GM21529 (cell line): Measurements from ENCODE around the gene ERBB4.
"Not testable (repeated sequence)": the region's sequence is repeated elsewhere in the genome, so short reads cannot be mapped to it uniquely, and the experiment has no call there.

Experiments
- ATAC-seq: cut with Tn5 transposase; IDR thresholded peaks from one replicate; pipeline ENCODE4 v1.9.1; 2021; ENCODE audit not compliant: unreplicated experiment

Gene ERBB4

GRCh38 chr2:212153923-212154322 is 384.7 kb downstream of the ERBB4 start:
- no peak for ATAC-seq

- ATAC-seq = no peak
Measured at GRCh38 chr2:212147921-212148513, 390.6 kb downstream of the ERBB4 start.

GRCh38 chr2:212146416-212146815 is 392.2 kb downstream of the ERBB4 start:
- no peak for ATAC-seq

GRCh38 chr2:212145121-212145520 is 393.5 kb downstream of the ERBB4 start:
- no peak for ATAC-seq

- no peak for ATAC-seq
Measured at GRCh38 chr2:212142631-212143030, 396.0 kb downstream of the ERBB4 start.

- ATAC-seq = no peak
Measured at GRCh38 chr2:212141499-212141898, 397.1 kb downstream of the ERBB4 start.

GRCh38 chr2:212136216-212136795 is 402.3 kb downstream of the ERBB4 start:
- ATAC-seq = no peak

GRCh38 chr2:212135739-212136138 is 402.9 kb downstream of the ERBB4 start:
- no peak for ATAC-seq

GRCh38 chr2:212133337-212133736 is 405.3 kb downstream of the ERBB4 start:
- ATAC-seq = no peak

GRCh38 chr2:212124598-212124997 is 414.0 kb downstream of the ERBB4 start:
- ATAC-seq = no peak

GRCh38 chr2:212119591-212119990 is 419.0 kb downstream of the ERBB4 start:
- ATAC-seq = no peak

GRCh38 chr2:212117926-212118325 is 420.7 kb downstream of the ERBB4 start:
- no peak for ATAC-seq

GRCh38 chr2:212114489-212114888 is 424.1 kb downstream of the ERBB4 start:
- no peak for ATAC-seq

- no peak for ATAC-seq
Measured at GRCh38 chr2:212112401-212112800, 426.2 kb downstream of the ERBB4 start.

GRCh38 chr2:212109792-212110680 is 428.6 kb downstream of the ERBB4 start:
- ATAC-seq = no peak

GRCh38 chr2:212109217-212109616 is 429.4 kb downstream of the ERBB4 start:
- ATAC-seq = no peak

- no peak for ATAC-seq
Measured at GRCh38 chr2:212107989-212108388, 430.6 kb downstream of the ERBB4 start.

- ATAC-seq = no peak
Measured at GRCh38 chr2:212107014-212107413, 431.6 kb downstream of the ERBB4 start.

- not testable (repeated sequence) for ATAC-seq
Measured at GRCh38 chr2:212106536-212106935, 432.1 kb downstream of the ERBB4 start.

GRCh38 chr2:212099658-212100057 is 438.9 kb downstream of the ERBB4 start:
- no peak for ATAC-seq

- no peak for ATAC-seq
Measured at GRCh38 chr2:212098966-212099365, 439.6 kb downstream of the ERBB4 start.

- ATAC-seq = no peak
Measured at GRCh38 chr2:212097001-212097400, 441.6 kb downstream of the ERBB4 start.
